ENCODE measurements around the gene RPL26.
A peak's percentile ranks its signal among the peaks of the same experiment; 100 is the strongest.

DNA sequence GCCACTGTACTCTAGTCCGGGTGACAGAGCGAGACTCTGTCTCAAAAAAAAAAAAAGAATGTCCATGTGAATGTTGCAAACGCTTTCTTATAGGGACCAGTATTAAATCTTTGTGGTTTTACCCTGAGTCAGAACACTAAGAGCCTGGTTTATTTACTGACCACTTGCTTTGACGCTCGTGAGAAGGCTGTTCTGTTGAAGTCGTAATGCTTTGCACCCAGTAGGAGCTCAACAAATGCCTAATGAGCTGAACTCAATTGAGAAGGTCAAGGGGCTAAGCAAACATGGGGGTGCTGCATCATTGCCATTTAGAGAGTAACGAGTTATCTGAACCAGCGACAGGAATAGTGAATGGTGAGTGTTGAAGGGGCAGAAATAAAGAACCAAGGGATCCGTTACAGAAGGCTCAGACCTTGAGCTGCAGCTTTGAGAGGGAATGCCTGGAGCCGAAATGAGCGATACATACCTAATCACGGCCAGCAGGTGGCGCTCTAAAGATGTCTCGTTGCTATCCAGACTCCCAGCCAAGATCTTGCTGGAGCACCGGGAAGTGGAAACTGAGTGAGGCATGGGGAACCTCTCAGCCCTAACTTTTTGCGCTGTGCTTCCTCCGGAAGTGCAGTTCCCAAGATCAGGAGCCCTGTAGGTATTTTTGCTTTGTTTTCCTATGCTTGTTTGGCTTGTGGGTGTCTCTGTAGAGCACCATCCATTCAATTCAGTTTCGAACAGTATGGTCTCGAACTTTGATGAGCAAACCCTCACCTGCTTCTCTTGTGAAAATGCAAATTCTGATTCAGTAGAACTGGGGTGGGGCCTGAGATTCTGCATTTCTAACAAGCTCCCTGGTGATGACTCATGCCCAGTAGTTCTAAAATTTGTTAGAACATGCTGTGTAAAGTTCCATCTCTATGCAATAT is 27.2 kb upstream of the RPL26 start:
- TF ChIP-seq, protein P1, sequence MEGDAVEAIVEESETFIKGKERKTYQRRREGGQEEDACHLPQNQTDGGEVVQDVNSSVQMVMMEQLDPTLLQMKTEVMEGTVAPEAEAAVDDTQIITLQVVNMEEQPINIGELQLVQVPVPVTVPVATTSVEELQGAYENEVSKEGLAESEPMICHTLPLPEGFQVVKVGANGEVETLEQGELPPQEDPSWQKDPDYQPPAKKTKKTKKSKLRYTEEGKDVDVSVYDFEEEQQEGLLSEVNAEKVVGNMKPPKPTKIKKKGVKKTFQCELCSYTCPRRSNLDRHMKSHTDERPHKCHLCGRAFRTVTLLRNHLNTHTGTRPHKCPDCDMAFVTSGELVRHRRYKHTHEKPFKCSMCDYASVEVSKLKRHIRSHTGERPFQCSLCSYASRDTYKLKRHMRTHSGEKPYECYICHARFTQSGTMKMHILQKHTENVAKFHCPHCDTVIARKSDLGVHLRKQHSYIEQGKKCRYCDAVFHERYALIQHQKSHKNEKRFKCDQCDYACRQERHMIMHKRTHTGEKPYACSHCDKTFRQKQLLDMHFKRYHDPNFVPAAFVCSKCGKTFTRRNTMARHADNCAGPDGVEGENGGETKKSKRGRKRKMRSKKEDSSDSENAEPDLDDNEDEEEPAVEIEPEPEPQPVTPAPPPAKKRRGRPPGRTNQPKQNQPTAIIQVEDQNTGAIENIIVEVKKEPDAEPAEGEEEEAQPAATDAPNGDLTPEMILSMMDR (IDR thresholded peaks at IDR 0.05), result peak; percentile 82 to 88 (median 86)
- TF ChIP-seq POLR2A (IDR thresholded peaks at IDR 0.05), result no peak

Measured in uterus (tissue), 2 donors.